Heart left ventricle (tissue), 16 donors: Measurements from ENCODE around the gene ASB1. TPM values are rescaled to one million over a fixed set of nuclear protein-coding genes. Genes with fewer than 3 reads are reported as not detected.
A peak's percentile ranks its signal among the peaks of the same experiment; 100 is the strongest.

Experiments
- ATAC-seq, 4 donors: fragments of 200-7000 bp; cut with Tn5 transposase; one replicate each; pipeline ENCODE4 v1.9.1; 2020 to 2022; ENCODE audit warnings: moderate library complexity in 4 of 4, mild to moderate bottlenecking in 3 of 4, moderate number of reproducible peaks in 1 of 4
- DNase-seq, 5 donors: peaks; one replicate each; pipeline ENCODE4 v3.0.0-alpha.2; 2020
- H3K27ac ChIP-seq, 12 donors: fragments of 200-600 bp; sonication (generic) in 4 of 12; one replicate each; pipeline versions ENCODE4 v1.5.0 to v1.8.0; 2016 to 2022; ENCODE audit warnings: mild to moderate bottlenecking in 2 of 12
- H3K27me3 ChIP-seq, 9 donors: fragments of 200-600 bp; sonication (generic) in 2 of 9; one replicate each; pipeline versions ENCODE4 v1.5.1 to v1.8.0; 2016 to 2022; ENCODE audit warnings: mild to moderate bottlenecking in 3 of 9
- H3K36me3 ChIP-seq, 9 donors: fragments of 200-600 bp; sonication (generic) in 2 of 9; one replicate each; pipeline versions ENCODE4 v1.5.0 to v1.8.0; 2018 to 2022; ENCODE audit warnings: mild to moderate bottlenecking in 2 of 9
- H3K4me1 ChIP-seq, 12 donors: fragments of 200-600 bp; sonication (generic) in 4 of 12; one replicate each; pipeline versions ENCODE4 v1.5.0 to v1.8.0; 2016 to 2022; ENCODE audit warnings: mild to moderate bottlenecking in 3 of 12
- H3K4me3 ChIP-seq, 12 donors: fragments of 200-600 bp; sonication (generic) in 4 of 12; one replicate each; pipeline versions ENCODE4 v1.5.0 to v1.8.0; 2017 to 2022; ENCODE audit warnings: mild to moderate bottlenecking in 9 of 12, moderate library complexity in 4 of 12
- H3K9me3 ChIP-seq, 12 donors: fragments of 200-600 bp; sonication (generic) in 4 of 12; one replicate each; pipeline versions ENCODE4 v1.5.0 to v1.8.0; 2016 to 2022; ENCODE audit warnings: mild to moderate bottlenecking in 1 of 12
- POLR2A ChIP-seq, 2 donors: fragments of 450-650 bp; IDR thresholded peaks; one replicate each; pipeline ENCODE4 v1.6.1; 2017; ENCODE audit warnings: antibody characterized with exemption in 2 of 2, mild to moderate bottlenecking in 2 of 2, moderate library complexity in 2 of 2
- WGBS, 4 donors: extraction: QIAGEN DNeasy Blood & Tissue Kit in 2 of 4; methylation state at CpG; one replicate each; pipeline versions ENCODE4 v1.1.5 to v1.1.7; 2013 to 2018; 5-methylcytosine and 5-hydroxymethylcytosine counted together
- intact Hi-C, 10 donors: fragments of 100-400 bp; cut with DNase I; formaldehyde crosslinking; loops; one replicate each; pipeline versions ENCODE4 v1.11.1 to v1.14.2; 2022
- polyA plus RNA-seq, 2 donors: library from polyadenylated mRNA; stranded (reverse); fragments of 200-250 nt; gene quantifications; one replicate each; pipeline ENCODE4 v1.2.3, GENCODE V29; 2013
- total RNA-seq, 9 donors: library from RNA; depleted of rRNA in 2 of 9; stranded (reverse); fragments of >200 nt in 2 of 9; fragmentation: NEBNext Ultra II Directional in 3 of 9; extraction: Animal tissue kit (Norgen Biotek cat#: 25700) in 3 of 9; gene quantifications; one replicate each; pipeline versions ENCODE4 v1.1.0 to v1.2.4, GENCODE V29; 2016 to 2023
- TF ChIP-seq, protein P1 (sequence below), 12 donors: fragments of 200-600 bp; sonication (generic) in 4 of 12; IDR thresholded peaks; one replicate each; pipeline versions ENCODE4 v1.5.0 to v1.8.0; 2018 to 2022; ENCODE audit warnings: antibody characterized with exemption in 12 of 12, mild to moderate bottlenecking in 5 of 12
- donor health status: ischemic (EF 13 %, LVEDD 7.1; RV severe dilation, severe dysfunction).
- donor health status: healthy with polysubstance abuse.
- donor health status: DM: no; HTN: yes; CAD: no.
- donor health status: DM: no; HTN: no; CAD: no.
- donor health status: ischemic (EF 25% LVEDD 6.9; RV normal size, moderate dysfunction).
- donor health status: ischemic (EF 25% LVEDD 5.7; RV mildly dilated, moderate dysfunction).
- donor health status: healthy.
- donor health status: DM: yes; HTN: yes; CAD: no.
- donor health status: ischemic (EF 35%, LVEDD 5.7; RV mildly dilated, moderate dysfunction).
- donor health status: nonischemic (EF 11% LVEDD 7.7; RV severe dilation, severe dysfunction).
- donor health status: DM: yes; HTN: yes; CAD: no.
- donor health status: PGD.
- donor health status: ischemic (EF 29% LVEDD 5.4; RV normal size, mild dysfunction).
- donor health status: nonischemic (EF 23%, LVEDD 6.1; RV moderate dilation, normal function).

ASB1 gene
- total and polyA plus RNA-seq, 11 donors, result 31.8 to 57.5 (median 46.7) TPM

DNA sequence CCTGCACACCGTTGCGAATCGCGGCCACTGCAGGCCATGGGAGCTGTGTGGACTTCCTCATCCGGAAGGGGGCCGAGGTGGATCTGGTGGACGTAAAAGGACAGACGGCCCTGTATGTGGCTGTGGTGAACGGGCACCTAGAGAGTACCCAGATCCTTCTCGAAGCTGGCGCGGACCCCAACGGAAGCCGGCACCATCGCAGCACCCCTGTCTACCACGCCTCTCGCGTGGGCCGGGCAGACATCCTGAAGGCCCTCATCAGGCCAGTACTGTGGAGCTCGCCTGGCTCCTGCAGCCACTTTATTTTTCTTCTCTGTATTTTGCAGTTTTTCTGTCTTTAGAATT is 9.0 kb downstream of the ASB1 start:
- no peak for ATAC-seq
- Histone ChIP-seq H3K9me3 (peaks cover 0 to 8% (median 0%) of the 10 kb centered on the region in 12 donors), H3K27me3 (no peaks in the 10 kb centered on the region), H3K4me1 (peaks cover 0 to 30% (median 18%) of the 10 kb centered on the region in 12 donors), H3K4me3 (no peak overlapping the region), H3K36me3 (peaks cover 0 to 60% (median 33%) of the 10 kb centered on the region in 9 donors), H3K27ac (no peak overlapping the region)
- WGBS, 4 donors, result 93 to 96% (median 94%) methylated on average over 19 to 20 of the region's 20 CpGs
- intact Hi-C loops, result no loop called here
- no peak for DNase-seq
- TF ChIP-seq POLR2A (IDR thresholded peaks at IDR 0.05), result no peak
- TF ChIP-seq, protein P1, sequence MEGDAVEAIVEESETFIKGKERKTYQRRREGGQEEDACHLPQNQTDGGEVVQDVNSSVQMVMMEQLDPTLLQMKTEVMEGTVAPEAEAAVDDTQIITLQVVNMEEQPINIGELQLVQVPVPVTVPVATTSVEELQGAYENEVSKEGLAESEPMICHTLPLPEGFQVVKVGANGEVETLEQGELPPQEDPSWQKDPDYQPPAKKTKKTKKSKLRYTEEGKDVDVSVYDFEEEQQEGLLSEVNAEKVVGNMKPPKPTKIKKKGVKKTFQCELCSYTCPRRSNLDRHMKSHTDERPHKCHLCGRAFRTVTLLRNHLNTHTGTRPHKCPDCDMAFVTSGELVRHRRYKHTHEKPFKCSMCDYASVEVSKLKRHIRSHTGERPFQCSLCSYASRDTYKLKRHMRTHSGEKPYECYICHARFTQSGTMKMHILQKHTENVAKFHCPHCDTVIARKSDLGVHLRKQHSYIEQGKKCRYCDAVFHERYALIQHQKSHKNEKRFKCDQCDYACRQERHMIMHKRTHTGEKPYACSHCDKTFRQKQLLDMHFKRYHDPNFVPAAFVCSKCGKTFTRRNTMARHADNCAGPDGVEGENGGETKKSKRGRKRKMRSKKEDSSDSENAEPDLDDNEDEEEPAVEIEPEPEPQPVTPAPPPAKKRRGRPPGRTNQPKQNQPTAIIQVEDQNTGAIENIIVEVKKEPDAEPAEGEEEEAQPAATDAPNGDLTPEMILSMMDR (IDR thresholded peaks at IDR 0.05), result no peak

- peak; percentile 72 to 86 (median 82) for ATAC-seq
- Histone ChIP-seq H3K4me3 (peak overlapping the region in 9 of 12 donors; percentile 8 to 39 (median 18)), H3K27me3 (no peaks in the 10 kb centered on the region), H3K36me3 (peaks cover 0 to 50% (median 22%) of the 10 kb centered on the region in 9 donors), H3K9me3 (no peaks in the 10 kb centered on the region), H3K4me1 (peaks cover 0 to 40% (median 26%) of the 10 kb centered on the region in 12 donors), H3K27ac (peak overlapping the region; percentile 30 to 83 (median 68))
- 42 to 47% (median 44%) methylated on average over 24 of the region's 24 CpGs for WGBS, 4 donors
- intact Hi-C loops, result no loop called here
- TF ChIP-seq POLR2A (IDR thresholded peaks at IDR 0.05), result no peak
- TF ChIP-seq, protein P1 (IDR thresholded peaks at IDR 0.05), result no peak
- peak in 1 of 5 donors; percentile 71 for DNase-seq
These were observed 12.4 kb downstream of the ASB1 start for GRCh38 chr2:238438856-238439849.

DNA sequence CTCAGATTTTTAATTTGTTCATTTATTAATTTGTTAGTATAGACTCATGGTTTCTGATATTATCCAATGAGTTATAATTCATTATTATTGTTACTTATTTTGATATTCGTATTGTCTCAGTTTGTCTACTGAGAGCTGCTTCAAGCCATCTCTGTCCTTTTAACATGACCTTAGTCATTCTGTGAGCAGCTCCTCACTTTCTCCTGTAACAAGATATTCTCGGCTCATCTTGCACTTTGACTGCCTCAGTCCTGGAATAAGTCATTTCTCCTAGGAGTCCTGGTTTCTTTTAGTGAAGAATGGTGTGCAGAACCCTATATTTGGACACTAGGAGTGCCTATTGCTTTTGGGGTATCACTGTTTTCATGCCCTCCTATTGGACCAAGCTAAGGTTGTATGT is 13.2 kb downstream of the ASB1 start:
- DNase-seq (no peak), ATAC-seq (peak in 1 of 4 donors; percentile 29)
- H3K9me3 ChIP-seq, result no peaks in the 10 kb centered on the region
- peaks cover 0 to 50% (median 22%) of the 10 kb centered on the region in 9 donors for H3K36me3 ChIP-seq
- peak overlapping the region; percentile 30 to 83 (median 68) for H3K27ac ChIP-seq
- peaks cover 0 to 40% (median 26%) of the 10 kb centered on the region in 12 donors for H3K4me1 ChIP-seq
- H3K4me3 ChIP-seq, result peak overlapping the region in 6 of 12 donors; percentile 8 to 39 (median 26)
- 50 to 60% (median 55%) methylated on average over 2 of the region's 2 CpGs for whole genome bisulfite sequencing, 4 donors
- TF ChIP-seq POLR2A (IDR thresholded peaks at IDR 0.05), result no peak
- TF ChIP-seq, protein P1 (IDR thresholded peaks at IDR 0.05), result no peak
- intact Hi-C loops, result no loop called here
- H3K27me3 ChIP-seq, result no peaks in the 10 kb centered on the region

GRCh38 chr2:238440331-238440730 is 13.6 kb downstream of the ASB1 start:
- Histone ChIP-seq H3K36me3 (peaks cover 0 to 50% (median 22%) of the 10 kb centered on the region in 9 donors), H3K27ac (peak overlapping the region in 11 of 12 donors; percentile 40 to 83 (median 70)), H3K27me3 (no peaks in the 10 kb centered on the region), H3K9me3 (no peaks in the 10 kb centered on the region), H3K4me3 (no peak overlapping the region), H3K4me1 (peaks cover 0 to 40% (median 26%) of the 10 kb centered on the region in 12 donors)
- TF ChIP-seq, protein P1 (IDR thresholded peaks at IDR 0.05), result no peak
- no peak for TF ChIP-seq POLR2A (IDR thresholded peaks at IDR 0.05)
- intact Hi-C loops, result no loop called here
- ATAC-seq, result no peak
- DNase-seq, result no peak
- 69 to 80% (median 74%) methylated on average over 4 of the region's 4 CpGs for WGBS, 4 donors
